Stimulated activated naive CD8-positive, alpha-beta T cell treated with anti-CD3 and anti-CD28 coated beads, Interleukin-15, amount 100 ng/mL, for 72 hours (primary cell): ENCODE results near the gene SLC17A7.
A peak's percentile ranks its signal among the peaks of the same experiment; 100 is the strongest.
"Not testable (repeated sequence)": the region's sequence is repeated elsewhere in the genome, so short reads cannot be mapped to it uniquely, and the experiment has no call there.

Source experiments
- ATAC-seq: fragments of 150-1000 bp; cut with Tn5 transposase; 2 replicates; pipeline ENCODE4 v1.10.0; 2021; ENCODE audit warnings: mild to moderate bottlenecking, moderate library complexity
- DNase-seq, 2 donors: peaks; one replicate each; pipeline ENCODE4 v3.0.0; 2021 to 2022
- H3K27ac Mint-ChIP-seq, 2 donors: one replicate each; pipeline ENCODE4 v1.8.0; 2022; ENCODE audit warnings: mild to moderate bottlenecking in 2 of 2, mixed read lengths in 2 of 2, moderate library complexity in 2 of 2
- H3K27me3 Mint-ChIP-seq: one replicate; pipeline ENCODE4 v1.8.0; 2022; ENCODE audit warnings: mixed read lengths
- H3K4me1 Mint-ChIP-seq: one replicate; pipeline ENCODE4 v1.8.0; 2022; ENCODE audit warnings: mild to moderate bottlenecking, mixed read lengths
- H3K4me3 Mint-ChIP-seq, 2 donors: one replicate each; pipeline ENCODE4 v1.8.0; 2022; ENCODE audit warnings: mild to moderate bottlenecking in 2 of 2, mixed read lengths in 2 of 2, moderate library complexity in 1 of 2
- H3K9me3 Mint-ChIP-seq, 2 donors: one replicate each; pipeline ENCODE4 v1.8.0; 2022; ENCODE audit warnings: mixed read lengths in 2 of 2

The SLC17A7 gene

GRCh38 chr19:49474542-49474924, 33.2 kb upstream of the SLC17A7 start:
- ATAC-seq (no peak), DNase-seq (no peak)
- Mint-ChIP-seq H3K9me3 (no peaks in the 10 kb centered on the region), H3K4me1 (peaks cover 77% of the 10 kb centered on the region), H3K27ac (peak overlapping the region; percentile 94), H3K27me3 (no peaks in the 10 kb centered on the region), H3K4me3 (peak overlapping the region; percentile 94 to 99)

- peaks cover 79% of the 10 kb centered on the region for H3K4me1 Mint-ChIP-seq
- H3K4me3 Mint-ChIP-seq = peak within 1 kb of the TSS; percentile 94 to 99
- H3K27me3 Mint-ChIP-seq = no peaks in the 10 kb centered on the region
- peak within 1 kb of the TSS; percentile 94 to 97 for H3K27ac Mint-ChIP-seq
- DNase-seq (peak; percentile 92 to 95), ATAC-seq (peak; percentile 63)
- H3K9me3 Mint-ChIP-seq = no peaks in the 10 kb centered on the region
These were observed 32.7 kb upstream of the SLC17A7 start, which contains the start of gene FLT3LG for GRCh38 chr19:49473868-49474541. Gene FLT3LG (plus strand): TSS chr19:49474215. CDS start chr19:49474640, 425 bp downstream.

- not testable (repeated sequence) for H3K27me3 Mint-ChIP-seq, DNase-seq, ATAC-seq, H3K9me3 Mint-ChIP-seq
- Mint-ChIP-seq H3K27ac (peak overlapping the region; percentile 55 to 97), H3K4me1 (peaks cover 79% of the 10 kb centered on the region), H3K4me3 (peak overlapping the region; percentile 94 to 99)
These were observed 32.2 kb upstream of the SLC17A7 start for GRCh38 chr19:49473501-49473867.

- H3K27ac Mint-ChIP-seq = peak overlapping the region in 1 of 2 donors; percentile 81
- no peaks in the 10 kb centered on the region for H3K27me3 Mint-ChIP-seq
- ATAC-seq (no peak), DNase-seq (no peak)
- H3K4me1 Mint-ChIP-seq = peaks cover 82% of the 10 kb centered on the region
- no peaks in the 10 kb centered on the region for H3K9me3 Mint-ChIP-seq
- H3K4me3 Mint-ChIP-seq = peak overlapping the region; percentile 94 to 99
These were observed 31.6 kb upstream of the SLC17A7 start for GRCh38 chr19:49472936-49473335.

DNA sequence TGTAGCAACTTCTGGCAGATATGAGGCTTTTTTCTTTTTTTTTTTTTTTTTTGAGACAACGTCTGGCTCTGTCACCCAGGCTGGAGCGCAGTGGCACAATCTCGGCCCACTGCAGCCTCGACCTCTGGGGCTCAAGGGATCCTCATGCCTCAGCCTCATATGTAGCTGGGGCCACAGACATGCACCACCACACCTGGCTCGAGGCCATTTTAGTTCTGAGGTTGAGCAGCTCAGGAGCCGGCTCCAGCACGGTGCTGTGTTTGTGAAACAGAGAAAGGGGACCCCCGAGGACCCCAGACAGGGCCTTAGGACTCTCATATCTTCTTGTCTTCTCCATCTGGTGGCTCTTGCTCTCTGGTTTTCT, 29.3 kb upstream of the SLC17A7 start:
- H3K27ac Mint-ChIP-seq = peak overlapping the region in 1 of 2 donors; percentile 62

GRCh38 chr19:49469828-49470614, 28.7 kb upstream of the SLC17A7 start:
- no peaks in the 10 kb centered on the region for H3K9me3 Mint-ChIP-seq
- H3K27ac Mint-ChIP-seq = peak overlapping the region; percentile 67 to 78
- peak; percentile 92 to 96 for DNase-seq
- H3K27me3 Mint-ChIP-seq = no peaks in the 10 kb centered on the region
- ATAC-seq = peak; percentile 79
- peak overlapping the region; percentile 65 to 80 for H3K4me3 Mint-ChIP-seq
- peaks cover 67% of the 10 kb centered on the region for H3K4me1 Mint-ChIP-seq

More for the DNA sequence above, 29.3 kb upstream of the SLC17A7 start:
- H3K4me1 Mint-ChIP-seq = peaks cover 67% of the 10 kb centered on the region
- H3K9me3 Mint-ChIP-seq = no peaks in the 10 kb centered on the region
- DNase-seq (no peak), ATAC-seq (no peak)
- H3K27me3 Mint-ChIP-seq = no peaks in the 10 kb centered on the region
- peak overlapping the region; percentile 65 to 80 for H3K4me3 Mint-ChIP-seq

- DNase-seq (peak; percentile 80 to 92), ATAC-seq (peak; percentile 85)
- Mint-ChIP-seq H3K9me3 (no peaks in the 10 kb centered on the region), H3K4me1 (peaks cover 76% of the 10 kb centered on the region), H3K27ac (peak overlapping the region; percentile 93 to 97), H3K27me3 (no peaks in the 10 kb centered on the region), H3K4me3 (peak overlapping the region; percentile 77 to 85)
These were observed 27.6 kb upstream of the SLC17A7 start for GRCh38 chr19:49468746-49469447.

GRCh38 chr19:49468199-49468598, 26.9 kb upstream of the SLC17A7 start:
- H3K9me3 Mint-ChIP-seq = no peaks in the 10 kb centered on the region
- H3K4me3 Mint-ChIP-seq = peak overlapping the region; percentile 77 to 85
- DNase-seq (no peak), ATAC-seq (no peak)
- peak overlapping the region; percentile 42 to 59 for H3K27ac Mint-ChIP-seq
- peaks cover 69% of the 10 kb centered on the region for H3K4me1 Mint-ChIP-seq
- H3K27me3 Mint-ChIP-seq = no peaks in the 10 kb centered on the region

DNA sequence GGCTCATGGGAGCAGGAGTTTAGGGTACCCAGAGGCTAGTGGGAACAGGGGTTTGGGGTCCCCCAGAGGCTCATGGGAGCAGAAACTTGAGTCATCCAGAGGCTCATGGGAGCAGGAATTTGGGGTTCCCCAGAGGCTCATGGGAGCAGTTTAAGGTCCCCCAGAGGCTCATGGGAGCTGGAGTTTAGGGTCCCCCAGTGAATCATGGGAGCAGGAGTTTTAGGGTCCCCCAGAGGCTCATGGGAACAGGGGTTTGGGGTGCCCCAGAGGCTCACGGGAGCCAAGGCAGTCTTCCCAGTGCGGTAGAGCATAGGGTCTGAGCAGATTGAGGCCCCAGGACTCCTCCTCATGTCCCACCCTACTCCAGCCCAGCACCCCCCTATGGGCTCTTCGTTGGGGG, 24.0 kb upstream of the SLC17A7 start:
- ATAC-seq = no peak
- Mint-ChIP-seq H3K4me3 (no peak overlapping the region), H3K4me1 (peaks cover 42% of the 10 kb centered on the region), H3K9me3 (no peaks in the 10 kb centered on the region), H3K27me3 (no peaks in the 10 kb centered on the region), H3K27ac (peak overlapping the region; percentile 34 to 52)
- DNase-seq = no peak

DNA sequence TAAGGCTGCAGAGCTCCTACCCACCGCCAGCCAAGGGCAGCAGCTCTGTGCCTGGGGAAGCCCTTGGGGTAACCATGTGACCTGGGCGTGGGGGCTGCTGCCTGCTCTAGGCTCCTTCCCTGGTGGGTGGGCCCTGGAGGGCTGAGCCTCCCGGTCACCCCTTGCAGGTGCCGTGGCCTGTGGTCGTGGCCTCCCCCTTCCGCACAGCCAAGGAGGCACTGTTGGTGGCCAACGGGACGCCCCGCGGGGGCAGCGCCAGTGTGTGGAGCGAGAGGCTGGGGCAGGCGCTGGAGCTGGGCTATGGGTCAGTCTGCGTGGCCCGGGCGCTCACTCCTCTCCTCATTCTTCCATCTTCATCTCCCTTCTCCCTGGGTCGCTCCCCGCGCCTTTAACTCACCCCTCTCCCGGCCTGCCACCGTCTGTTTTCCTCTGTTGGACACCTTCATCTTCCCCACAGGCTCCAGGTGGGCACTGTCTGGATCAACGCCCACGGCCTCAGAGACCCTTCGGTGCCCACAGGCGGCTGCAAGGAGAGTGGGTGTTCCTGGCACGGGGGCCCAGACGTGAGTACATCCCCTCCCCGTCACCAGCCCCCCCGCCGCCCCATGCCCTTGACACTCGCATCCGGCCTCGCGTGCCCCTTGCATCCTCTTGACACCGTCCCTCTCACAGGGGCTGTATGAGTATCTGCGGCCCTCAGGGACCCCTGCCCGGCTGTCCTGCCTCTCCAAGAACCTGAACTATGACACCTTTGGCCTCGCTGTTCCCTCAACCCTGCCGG, 22.8 kb upstream of the SLC17A7 start:
- H3K4me1 Mint-ChIP-seq = peaks cover 30% of the 10 kb centered on the region
- no peak for ATAC-seq
- no peaks in the 10 kb centered on the region for H3K27me3 Mint-ChIP-seq
- H3K9me3 Mint-ChIP-seq = no peaks in the 10 kb centered on the region
- no peak overlapping the region for H3K27ac Mint-ChIP-seq
- H3K4me3 Mint-ChIP-seq = no peak overlapping the region
- no peak for DNase-seq

DNA sequence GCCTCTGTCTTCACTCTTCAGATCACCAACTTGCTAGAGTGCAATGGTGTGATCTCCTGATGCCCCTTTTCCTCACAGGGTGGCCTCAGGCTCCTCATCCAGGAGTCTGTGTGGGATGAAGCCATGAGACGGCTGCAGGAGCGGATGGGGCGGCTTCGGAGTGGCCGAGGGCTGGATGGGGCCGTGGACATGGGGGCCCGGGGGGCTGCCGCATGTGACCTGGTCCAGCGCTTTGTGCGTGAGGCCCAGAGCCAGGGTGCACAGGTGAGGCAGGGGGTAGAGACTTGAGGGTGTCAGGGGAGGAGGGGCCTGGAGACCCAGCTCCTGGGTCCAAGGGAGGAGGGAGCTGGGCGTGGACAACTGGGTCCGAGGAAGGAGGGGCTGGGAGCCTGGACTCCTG, 21.2 kb upstream of the SLC17A7 start:
- no peak overlapping the region for H3K4me3 Mint-ChIP-seq
- no peaks in the 10 kb centered on the region for H3K27me3 Mint-ChIP-seq
- H3K4me1 Mint-ChIP-seq = peaks cover 29% of the 10 kb centered on the region
- DNase-seq = no peak
- no peaks in the 10 kb centered on the region for H3K9me3 Mint-ChIP-seq
- H3K27ac Mint-ChIP-seq = peak overlapping the region; percentile 5 to 13
- ATAC-seq = no peak

GRCh38 chr19:49461656-49462055, 20.3 kb upstream of the SLC17A7 start:
- no peak overlapping the region for H3K27ac Mint-ChIP-seq
- ATAC-seq (no peak), DNase-seq (no peak)
- H3K9me3 Mint-ChIP-seq = no peaks in the 10 kb centered on the region
- no peak overlapping the region for H3K4me3 Mint-ChIP-seq
- H3K27me3 Mint-ChIP-seq = no peaks in the 10 kb centered on the region
- H3K4me1 Mint-ChIP-seq = peaks cover 29% of the 10 kb centered on the region

DNA sequence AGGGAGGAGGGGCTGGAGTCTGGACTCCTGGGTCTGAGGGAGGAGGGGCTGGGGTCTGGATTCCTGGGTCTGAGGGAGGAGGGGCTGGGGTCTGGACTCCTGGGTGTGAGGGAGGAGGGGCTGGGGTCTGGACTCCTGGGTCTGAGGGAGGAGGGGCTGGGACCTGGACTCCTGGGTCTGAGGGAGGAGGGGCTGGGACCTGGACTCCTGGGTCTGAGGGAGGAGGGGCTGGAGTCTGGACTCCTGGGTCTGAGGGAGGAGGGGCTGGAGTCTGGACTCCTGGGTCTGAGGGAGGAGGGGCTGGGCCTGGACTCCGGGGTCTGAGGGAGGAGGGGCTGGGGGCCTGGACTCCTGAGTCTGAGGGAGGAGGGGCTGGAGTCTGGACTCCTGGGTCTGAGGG, 19.8 kb upstream of the SLC17A7 start:
- not testable (repeated sequence) for H3K27me3 Mint-ChIP-seq, H3K4me3 Mint-ChIP-seq, DNase-seq, H3K27ac Mint-ChIP-seq, ATAC-seq, H3K9me3 Mint-ChIP-seq
- peaks cover 32% of the 10 kb centered on the region for H3K4me1 Mint-ChIP-seq

DNA sequence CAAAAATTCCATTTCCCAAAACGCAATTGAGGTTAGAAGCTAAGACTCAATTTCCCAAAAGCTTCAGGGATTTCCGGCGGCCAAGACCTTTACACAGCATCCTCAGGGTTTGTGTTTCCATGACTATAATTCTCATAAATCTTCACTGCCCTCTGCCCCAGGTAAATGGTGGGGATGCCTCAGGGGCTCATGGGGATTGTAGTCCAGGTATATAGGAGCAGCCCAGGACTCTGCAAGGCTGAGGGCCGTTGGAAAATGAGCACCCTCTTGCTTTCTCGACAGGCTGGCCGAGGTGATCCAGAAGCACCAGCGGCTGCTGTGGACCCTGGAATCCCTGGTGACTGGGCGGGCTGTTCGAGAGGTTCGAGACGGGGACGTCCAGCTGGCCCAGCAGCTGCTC, 18.1 kb upstream of the SLC17A7 start:
- Mint-ChIP-seq H3K4me1 (peaks cover 27% of the 10 kb centered on the region), H3K27ac (no peak overlapping the region), H3K27me3 (no peaks in the 10 kb centered on the region), H3K9me3 (no peaks in the 10 kb centered on the region), H3K4me3 (no peak overlapping the region)
- ATAC-seq = no peak
- no peak for DNase-seq

GRCh38 chr19:49458567-49458903, 17.2 kb upstream of the SLC17A7 start:
- ATAC-seq = no peak
- H3K9me3 Mint-ChIP-seq = no peaks in the 10 kb centered on the region
- no peak overlapping the region for H3K4me3 Mint-ChIP-seq
- no peak for DNase-seq
- peaks cover 26% of the 10 kb centered on the region for H3K4me1 Mint-ChIP-seq
- no peaks in the 10 kb centered on the region for H3K27me3 Mint-ChIP-seq
- H3K27ac Mint-ChIP-seq = peak overlapping the region in 1 of 2 donors; percentile 61
